Measurements from ENCODE around the gene LIPM. TPM values are rescaled to one million over a fixed set of nuclear protein-coding genes. Genes with fewer than 3 reads are reported as not detected.

The LIPM gene
- polyA plus RNA-seq, 1 donor (not counting 4 experiments of a cell fraction or from before 2014, with no cell fraction given), result 0.67 TPM

DNA sequence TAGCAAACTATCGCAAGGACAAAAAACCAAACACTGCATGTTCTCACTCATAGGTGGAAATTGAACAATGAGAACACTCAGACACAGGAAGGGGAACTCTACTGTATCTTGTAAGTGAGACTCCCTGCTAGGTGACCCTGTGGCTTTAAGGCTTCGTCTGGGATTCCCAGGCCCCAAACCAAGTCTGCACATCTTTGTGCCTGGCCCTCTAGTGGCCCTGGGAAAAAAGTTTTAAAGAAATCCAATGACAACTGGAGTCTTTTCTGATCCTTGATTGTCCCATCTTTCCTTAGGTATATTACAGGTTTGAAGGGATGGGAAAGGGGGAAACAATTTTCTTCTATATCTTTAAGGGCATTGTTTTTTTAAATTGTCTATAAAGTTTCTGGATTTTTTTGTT lies 10.6 kb upstream of the LIPM start:
- H3K27ac ChIP-seq (ENCODE audit: control insufficient read depth, insufficient read depth, low read length), result no peak overlapping the region
- no peaks in the 10 kb centered on the region for H3K79me2 ChIP-seq (ENCODE audit: control insufficient read depth, insufficient read depth, low read length)
- FAIRE-seq (no peak), DNase-seq (ENCODE audit: low read depth, low spot score) (no peak)
- no peak overlapping the region for H3K4me2 ChIP-seq (ENCODE audit: control insufficient read depth, extremely low read depth, insufficient read depth, low read depth, low read length)
- no peaks in the 10 kb centered on the region for H3K27me3 ChIP-seq (ENCODE audit: control insufficient read depth, extremely low read depth, insufficient read depth, low read length)
- TF ChIP-seq, protein P1, sequence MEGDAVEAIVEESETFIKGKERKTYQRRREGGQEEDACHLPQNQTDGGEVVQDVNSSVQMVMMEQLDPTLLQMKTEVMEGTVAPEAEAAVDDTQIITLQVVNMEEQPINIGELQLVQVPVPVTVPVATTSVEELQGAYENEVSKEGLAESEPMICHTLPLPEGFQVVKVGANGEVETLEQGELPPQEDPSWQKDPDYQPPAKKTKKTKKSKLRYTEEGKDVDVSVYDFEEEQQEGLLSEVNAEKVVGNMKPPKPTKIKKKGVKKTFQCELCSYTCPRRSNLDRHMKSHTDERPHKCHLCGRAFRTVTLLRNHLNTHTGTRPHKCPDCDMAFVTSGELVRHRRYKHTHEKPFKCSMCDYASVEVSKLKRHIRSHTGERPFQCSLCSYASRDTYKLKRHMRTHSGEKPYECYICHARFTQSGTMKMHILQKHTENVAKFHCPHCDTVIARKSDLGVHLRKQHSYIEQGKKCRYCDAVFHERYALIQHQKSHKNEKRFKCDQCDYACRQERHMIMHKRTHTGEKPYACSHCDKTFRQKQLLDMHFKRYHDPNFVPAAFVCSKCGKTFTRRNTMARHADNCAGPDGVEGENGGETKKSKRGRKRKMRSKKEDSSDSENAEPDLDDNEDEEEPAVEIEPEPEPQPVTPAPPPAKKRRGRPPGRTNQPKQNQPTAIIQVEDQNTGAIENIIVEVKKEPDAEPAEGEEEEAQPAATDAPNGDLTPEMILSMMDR (optimal IDR thresholded peaks at IDR 0.05 in 1 of 3, IDR thresholded peaks at IDR 0.05 in 1 of 3, conservative IDR thresholded peaks at IDR 0.05 in 1 of 3; ENCODE audit: extremely low read depth in 1 of 3, insufficient read depth in 2 of 3, low read length in 3 of 3), result peak; percentile 47 to 69 (median 57)
- no peak for TF ChIP-seq EZH2 (IDR thresholded peaks at IDR 0.05; ENCODE audit: low read length)
- peaks cover 6% of the 10 kb centered on the region for H3K4me1 ChIP-seq (ENCODE audit: control insufficient read depth, extremely low read depth, insufficient read depth, low read length)
- no peaks in the 10 kb centered on the region for H3K9me3 ChIP-seq (ENCODE audit: control insufficient read depth, low read depth, low read length)
- no peaks in the 10 kb centered on the region for H3K36me3 ChIP-seq (ENCODE audit: control insufficient read depth in 2 of 2, extremely low read depth in 1 of 2, insufficient read depth in 2 of 2, low read length in 2 of 2)
- H2AFZ ChIP-seq (ENCODE audit: control insufficient read depth, low read length), result no peak overlapping the region
- no peak overlapping the region for H3K4me3 ChIP-seq (ENCODE audit: control insufficient read depth in 2 of 3, extremely low read depth in 1 of 3, insufficient read depth in 2 of 3, low read depth in 1 of 3, low read length in 3 of 3)
- H3K9ac ChIP-seq (ENCODE audit: control insufficient read depth, extremely low read depth, insufficient read depth, low read length), result no peak overlapping the region
- no peaks in the 10 kb centered on the region for H3K9me1 ChIP-seq (ENCODE audit: control insufficient read depth, extremely low read depth, insufficient read depth, low read length)
- H4K20me1 ChIP-seq (ENCODE audit: control insufficient read depth, extremely low read depth, insufficient read depth, low read length), result no peaks in the 10 kb centered on the region
- dilution Hi-C loops (cut with MboI; ENCODE audit: extremely low pct_ligation_motif_present, low sequenced_read_pairs), result no loop called here

DNA sequence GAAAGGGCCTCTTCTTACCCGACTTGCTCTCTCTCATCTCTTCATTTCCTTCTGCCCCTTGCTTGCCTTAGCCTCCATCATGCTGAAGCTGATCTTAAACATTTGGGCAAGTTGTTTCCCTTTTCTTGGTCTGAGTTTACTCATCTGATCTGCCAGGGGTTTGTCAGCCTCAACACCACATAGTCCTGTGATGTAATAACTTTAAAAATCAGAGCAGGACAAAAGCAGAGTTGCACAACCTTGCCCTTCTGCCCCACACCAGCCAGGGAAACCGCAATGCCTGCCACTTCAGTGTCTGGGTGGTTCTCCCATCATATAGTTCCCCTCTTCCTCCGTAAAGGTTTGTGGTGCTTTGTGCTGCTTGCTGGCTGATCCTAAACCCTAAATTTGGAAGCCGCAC lies 9.9 kb upstream of the LIPM start:
- Histone ChIP-seq H3K4me3 (ENCODE audit: control insufficient read depth in 2 of 3, extremely low read depth in 1 of 3, insufficient read depth in 2 of 3, low read depth in 1 of 3, low read length in 3 of 3) (no peak overlapping the region), H3K9ac (ENCODE audit: control insufficient read depth, extremely low read depth, insufficient read depth, low read length) (no peak overlapping the region), H3K4me2 (ENCODE audit: control insufficient read depth, extremely low read depth, insufficient read depth, low read depth, low read length) (no peak overlapping the region), H3K79me2 (ENCODE audit: control insufficient read depth, insufficient read depth, low read length) (no peaks in the 10 kb centered on the region), H3K27ac (ENCODE audit: control insufficient read depth, insufficient read depth, low read length) (no peak overlapping the region), H4K20me1 (ENCODE audit: control insufficient read depth, extremely low read depth, insufficient read depth, low read length) (no peaks in the 10 kb centered on the region), H3K4me1 (ENCODE audit: control insufficient read depth, extremely low read depth, insufficient read depth, low read length) (peaks cover 6% of the 10 kb centered on the region), H2AFZ (ENCODE audit: control insufficient read depth, low read length) (no peak overlapping the region), H3K36me3 (ENCODE audit: control insufficient read depth in 2 of 2, extremely low read depth in 1 of 2, insufficient read depth in 2 of 2, low read length in 2 of 2) (no peaks in the 10 kb centered on the region), H3K9me1 (ENCODE audit: control insufficient read depth, extremely low read depth, insufficient read depth, low read length) (no peaks in the 10 kb centered on the region), H3K27me3 (ENCODE audit: control insufficient read depth, extremely low read depth, insufficient read depth, low read length) (no peaks in the 10 kb centered on the region), H3K9me3 (ENCODE audit: control insufficient read depth, low read depth, low read length) (no peaks in the 10 kb centered on the region)
- TF ChIP-seq, protein P1 (optimal IDR thresholded peaks at IDR 0.05 in 1 of 3, IDR thresholded peaks at IDR 0.05 in 1 of 3, conservative IDR thresholded peaks at IDR 0.05 in 1 of 3; ENCODE audit: extremely low read depth in 1 of 3, insufficient read depth in 2 of 3, low read length in 3 of 3), result no peak
- no peak for TF ChIP-seq EZH2 (IDR thresholded peaks at IDR 0.05; ENCODE audit: low read length)
- FAIRE-seq, result no peak
- DNase-seq (ENCODE audit: low read depth, low spot score), result no peak
- dilution Hi-C loops (cut with MboI; ENCODE audit: extremely low pct_ligation_motif_present, low sequenced_read_pairs), result no loop called here

Data from keratinocyte (primary cell).